Measurements from ENCODE around the gene KIAA0930.

GRCh38 chr22:45210991-45211390 is 29.7 kb downstream of the KIAA0930 start:
- TF ChIP-seq POLR2A (IDR thresholded peaks at IDR 0.05) (no peak), CTCF (IDR thresholded peaks at IDR 0.05) (no peak), POLR2AphosphoS5 (IDR thresholded peaks at IDR 0.05) (no peak)

Measured in breast epithelium (tissue), 3 donors.